AG04449 (cell line): ENCODE measurements around the gene CCDC7.

ENCODE experiments used
- CTCF ChIA-PET: fragments of 350-600 bp; formaldehyde crosslinking; extraction: SDS; loops from one replicate; lab custom pipeline; 2021; ENCODE audit warnings: antibody characterized with exemption; lab: Yijun Ruan, JAX
- POLR2A ChIA-PET: fragments of 400-600, 350-600 bp; formaldehyde crosslinking; extraction: SDS; loops from one replicate; lab custom pipeline; 2020; ENCODE audit warnings: antibody characterized with exemption, inconsistent platforms; lab: Yijun Ruan, JAX
- DNase-seq: peaks from one replicate; pipeline ENCODE4 v3.0.0-alpha.2; 2010; ENCODE audit warnings: low read depth, low spot score
- H3K4me3 ChIP-seq: 2 replicates; pipeline ENCODE4 v1.5.1; 2011; ENCODE audit warnings: low read depth, mild to moderate bottlenecking, control low read depth, low read length
- TF ChIP-seq, protein P1 (sequence below): IDR thresholded peaks from one replicate; pipeline ENCODE4 v1.5.1; 2011; ENCODE audit warnings: mild to moderate bottlenecking, moderate library complexity, low read length, control low read depth, inconsistent platforms; ENCODE audit not compliant: insufficient read depth; ENCODE audit errors: missing control alignments

CCDC7 gene

DNA sequence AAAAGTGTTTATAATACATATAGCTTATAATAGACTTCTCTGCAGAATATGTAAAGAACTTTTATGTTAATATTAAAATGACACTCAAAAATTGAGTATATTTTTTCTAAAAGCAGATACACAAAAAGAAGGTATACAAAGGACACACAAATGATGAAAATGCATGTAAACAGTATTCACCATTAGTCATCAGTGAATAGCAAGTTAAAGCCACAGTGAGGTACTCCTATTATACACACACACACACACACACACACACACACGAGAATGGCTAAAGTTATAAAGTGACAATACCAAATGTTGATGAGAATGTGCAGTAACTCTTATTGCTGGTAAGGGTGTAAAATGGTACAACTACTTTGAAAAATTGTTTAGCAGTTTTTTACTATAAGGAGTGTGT lies 419.2 kb downstream of the CCDC7 start:
- TF ChIP-seq, protein P1, sequence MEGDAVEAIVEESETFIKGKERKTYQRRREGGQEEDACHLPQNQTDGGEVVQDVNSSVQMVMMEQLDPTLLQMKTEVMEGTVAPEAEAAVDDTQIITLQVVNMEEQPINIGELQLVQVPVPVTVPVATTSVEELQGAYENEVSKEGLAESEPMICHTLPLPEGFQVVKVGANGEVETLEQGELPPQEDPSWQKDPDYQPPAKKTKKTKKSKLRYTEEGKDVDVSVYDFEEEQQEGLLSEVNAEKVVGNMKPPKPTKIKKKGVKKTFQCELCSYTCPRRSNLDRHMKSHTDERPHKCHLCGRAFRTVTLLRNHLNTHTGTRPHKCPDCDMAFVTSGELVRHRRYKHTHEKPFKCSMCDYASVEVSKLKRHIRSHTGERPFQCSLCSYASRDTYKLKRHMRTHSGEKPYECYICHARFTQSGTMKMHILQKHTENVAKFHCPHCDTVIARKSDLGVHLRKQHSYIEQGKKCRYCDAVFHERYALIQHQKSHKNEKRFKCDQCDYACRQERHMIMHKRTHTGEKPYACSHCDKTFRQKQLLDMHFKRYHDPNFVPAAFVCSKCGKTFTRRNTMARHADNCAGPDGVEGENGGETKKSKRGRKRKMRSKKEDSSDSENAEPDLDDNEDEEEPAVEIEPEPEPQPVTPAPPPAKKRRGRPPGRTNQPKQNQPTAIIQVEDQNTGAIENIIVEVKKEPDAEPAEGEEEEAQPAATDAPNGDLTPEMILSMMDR = no peak
- DNase-seq = no peak
- POLR2A ChIA-PET = no interaction called here
- CTCF ChIA-PET = no interaction called here
- H3K4me3 ChIP-seq = no peak overlapping the region

DNA sequence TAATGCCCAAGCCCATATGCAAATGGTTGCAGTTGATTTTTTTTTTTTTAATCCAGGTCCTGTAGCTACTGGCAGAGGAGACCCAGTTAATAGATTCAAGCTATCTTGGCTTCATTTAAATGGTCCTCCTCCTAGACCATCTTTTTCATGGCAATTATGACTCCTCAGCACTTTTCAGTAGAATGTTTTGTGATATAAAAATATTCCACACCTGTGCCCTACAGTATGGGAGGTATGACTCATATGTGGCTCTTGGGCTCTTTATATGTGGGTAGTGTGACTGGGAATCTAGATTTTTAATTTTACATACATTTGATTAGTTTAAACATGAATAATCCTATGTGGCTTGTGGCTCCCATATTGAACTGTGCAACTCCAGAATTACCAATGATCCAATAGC lies 432.0 kb downstream of the CCDC7 start:
- ChIA-PET CTCF (no interaction called here), POLR2A (no interaction called here)
- DNase-seq = no peak
- H3K4me3 ChIP-seq = no peak overlapping the region
- TF ChIP-seq, protein P1 = no peak

DNA sequence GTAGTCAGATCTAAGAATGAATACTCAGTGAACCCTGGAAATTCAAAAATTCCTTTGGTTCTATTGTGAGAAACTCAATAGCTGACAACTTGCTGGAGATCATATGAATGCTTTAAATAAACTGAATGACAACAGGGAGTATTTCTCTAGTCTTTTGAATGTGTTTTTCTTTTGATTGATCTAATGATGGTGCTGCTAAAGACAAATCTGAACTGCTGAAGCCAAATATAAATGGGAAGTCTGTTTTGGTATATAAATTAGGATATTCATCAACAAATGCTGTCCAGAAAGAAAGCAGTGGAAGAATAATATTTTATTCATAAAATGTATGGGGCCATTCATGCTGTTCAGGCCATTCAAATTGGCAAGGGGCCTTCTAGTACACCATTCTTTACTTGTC lies 432.7 kb downstream of the CCDC7 start:
- H3K4me3 ChIP-seq = no peak overlapping the region
- TF ChIP-seq, protein P1 = no peak
- no peak for DNase-seq
- CTCF ChIA-PET = no interaction called here
- POLR2A ChIA-PET = no interaction called here

DNA sequence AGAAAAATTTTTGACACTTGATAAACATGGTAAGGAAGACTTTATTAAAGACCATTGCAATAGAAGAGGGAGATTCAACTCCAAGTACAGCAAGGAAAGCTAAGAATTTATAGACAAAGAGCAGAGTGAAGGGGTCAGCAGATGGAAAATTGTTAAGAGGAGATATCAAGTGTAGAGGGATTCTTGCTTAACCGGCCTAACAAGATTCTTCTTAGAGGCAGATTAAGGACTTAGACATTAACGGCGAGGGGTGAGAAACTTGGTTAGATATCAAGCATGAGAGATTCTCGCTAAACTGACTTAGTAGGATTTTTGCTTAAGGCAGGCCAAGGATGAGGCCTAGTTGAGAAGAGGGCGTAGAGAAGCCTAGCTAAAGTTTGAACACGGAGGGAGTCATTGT lies 436.1 kb downstream of the CCDC7 start:
- ChIA-PET CTCF (no interaction called here), POLR2A (no interaction called here)
- no peak overlapping the region for H3K4me3 ChIP-seq
- TF ChIP-seq, protein P1 = no peak
- DNase-seq = no peak

DNA sequence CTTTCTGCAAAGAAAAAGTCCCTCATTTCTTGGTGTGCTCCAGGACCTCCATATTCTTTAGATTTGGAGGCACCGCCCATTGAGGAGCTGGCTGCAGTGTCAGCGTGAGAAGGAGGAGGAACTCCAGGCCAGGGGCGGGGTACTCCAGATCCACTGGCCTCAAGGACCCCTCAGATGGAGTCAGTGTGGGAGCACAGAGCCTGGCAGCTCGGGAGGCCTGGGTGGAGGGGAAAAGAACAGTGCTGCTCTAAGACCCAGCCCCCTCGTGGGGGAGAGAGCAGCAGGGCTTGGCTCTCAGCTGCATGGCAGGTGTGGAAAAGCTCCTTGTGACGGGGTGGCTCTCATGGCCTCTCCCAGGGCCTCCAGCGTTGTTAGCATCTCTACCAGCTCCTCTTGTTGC lies 441.5 kb downstream of the CCDC7 start:
- TF ChIP-seq, protein P1 = no peak
- no peak for DNase-seq
- ChIA-PET POLR2A (no interaction called here), CTCF (interaction anchor here (1.6 kb wide), 1 partner anchor 122 kb away, joined by 6 read pairs; no protein-coding TSS in a partner anchor)
- no peak overlapping the region for H3K4me3 ChIP-seq

DNA sequence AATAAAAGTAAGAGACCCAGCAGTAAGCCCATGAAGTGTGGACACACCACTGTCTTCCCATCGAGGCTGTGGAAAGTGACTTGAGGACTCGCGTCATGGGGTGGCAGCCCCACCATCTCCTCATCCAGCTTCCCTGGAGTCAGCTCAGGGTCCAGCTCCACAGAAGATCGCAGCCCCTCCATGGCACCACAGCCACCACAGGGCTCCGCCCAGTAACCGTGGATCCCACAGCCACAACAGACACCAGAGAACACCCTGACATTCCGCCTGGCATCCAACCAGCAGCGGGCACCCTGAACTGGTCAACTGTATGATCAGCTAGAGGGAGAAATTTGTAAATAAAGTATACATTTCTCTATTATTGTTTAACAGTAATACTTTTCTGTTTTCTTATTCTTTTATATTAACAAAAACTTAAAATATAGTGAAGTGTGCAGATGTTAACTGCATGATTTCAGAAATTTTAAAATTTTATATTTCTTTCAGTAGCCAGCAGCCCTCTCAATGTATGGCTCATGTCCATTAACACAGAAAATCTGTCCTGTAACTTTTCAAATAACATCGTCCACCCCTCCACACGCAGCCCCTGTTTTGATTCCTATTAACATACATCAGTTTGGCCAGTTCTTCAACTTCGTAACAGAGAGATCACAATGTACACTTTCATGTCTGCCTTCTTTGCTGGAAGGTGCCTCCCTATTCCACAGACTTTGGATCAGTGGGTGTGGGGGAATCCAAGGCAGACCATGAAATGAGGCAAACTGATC lies 442.4 kb downstream of the CCDC7 start:
- POLR2A ChIA-PET = no interaction called here
- no peak overlapping the region for H3K4me3 ChIP-seq
- no peak for DNase-seq
- CTCF ChIA-PET = interaction anchor here (1.6 kb wide), 1 partner anchor 121 kb away, joined by 6 read pairs; no protein-coding TSS in a partner anchor
- TF ChIP-seq, protein P1 = no peak
